Osteocyte (in vitro differentiated cells): ENCODE data around the gene NAALAD2. TPM values are rescaled to one million over a fixed set of nuclear protein-coding genes. Genes with fewer than 3 reads are reported as not detected.

Experiments
- DNase-seq: peaks from one replicate; pipeline ENCODE4 v3.0.0; 2021; ENCODE audit warnings: mixed read lengths; ENCODE audit not compliant: unreplicated experiment; ENCODE audit errors: extremely low spot score
- H3K27ac Mint-ChIP-seq: one replicate; pipeline ENCODE4 v1.8.0; 2021; ENCODE audit warnings: mild to moderate bottlenecking, mixed read lengths; ENCODE audit not compliant: unreplicated experiment
- H3K27me3 Mint-ChIP-seq: one replicate; pipeline ENCODE4 v1.8.0; 2021; ENCODE audit warnings: mixed read lengths; ENCODE audit not compliant: unreplicated experiment
- H3K36me3 Mint-ChIP-seq: one replicate; pipeline ENCODE4 v1.8.0; 2021; ENCODE audit warnings: mixed read lengths; ENCODE audit not compliant: unreplicated experiment
- H3K4me1 Mint-ChIP-seq: one replicate; pipeline ENCODE4 v1.8.0; 2021; ENCODE audit warnings: mixed read lengths; ENCODE audit not compliant: unreplicated experiment
- H3K4me3 Mint-ChIP-seq: one replicate; pipeline ENCODE4 v1.8.0; 2021; ENCODE audit warnings: mild to moderate bottlenecking, moderate library complexity, mixed read lengths; ENCODE audit not compliant: unreplicated experiment
- H3K9me3 Mint-ChIP-seq: one replicate; pipeline ENCODE4 v1.8.0; 2021; ENCODE audit warnings: mixed read lengths; ENCODE audit not compliant: unreplicated experiment
- total RNA-seq: library from RNA; stranded (reverse); gene quantifications from 2 replicates; pipeline ENCODE4 v1.2.1, GENCODE V29; 2021
- TF ChIP-seq, protein P1 (sequence below): fragments of 200-600 bp; sonication (generic); IDR thresholded peaks from 2 replicates; pipeline ENCODE4 v1.5.0; 2021; ENCODE audit warnings: antibody characterized with exemption, mild to moderate bottlenecking, moderate library complexity

The NAALAD2 gene
- total RNA-seq, 1 donor from 2014 or later = 5.5 TPM

DNA sequence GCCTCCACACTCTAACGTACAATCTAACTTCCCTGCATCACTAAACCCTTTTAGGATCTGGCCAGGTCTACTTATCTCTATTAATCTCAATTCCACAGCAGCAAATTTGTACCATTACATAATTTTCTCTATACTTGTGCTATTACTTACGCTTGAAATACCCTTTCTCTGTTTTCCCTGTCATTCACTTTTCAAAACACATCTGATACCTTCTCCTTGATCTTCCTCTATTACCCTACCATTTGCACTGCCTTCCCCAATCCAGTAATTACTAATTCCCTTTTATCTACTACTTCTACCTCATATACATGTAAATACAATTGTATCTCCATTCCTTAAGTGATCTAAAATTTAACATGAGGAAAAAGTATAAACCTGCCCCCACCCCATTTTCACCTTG is 74.4 kb downstream of the NAALAD2 start:
- peaks cover 28% of the 10 kb centered on the region for H3K36me3 Mint-ChIP-seq
- H3K27me3 Mint-ChIP-seq = no peaks in the 10 kb centered on the region
- no peak overlapping the region for H3K27ac Mint-ChIP-seq
- DNase-seq = no peak
- no peaks in the 10 kb centered on the region for H3K9me3 Mint-ChIP-seq
- peaks cover 12% of the 10 kb centered on the region for H3K4me1 Mint-ChIP-seq
- TF ChIP-seq, protein P1, sequence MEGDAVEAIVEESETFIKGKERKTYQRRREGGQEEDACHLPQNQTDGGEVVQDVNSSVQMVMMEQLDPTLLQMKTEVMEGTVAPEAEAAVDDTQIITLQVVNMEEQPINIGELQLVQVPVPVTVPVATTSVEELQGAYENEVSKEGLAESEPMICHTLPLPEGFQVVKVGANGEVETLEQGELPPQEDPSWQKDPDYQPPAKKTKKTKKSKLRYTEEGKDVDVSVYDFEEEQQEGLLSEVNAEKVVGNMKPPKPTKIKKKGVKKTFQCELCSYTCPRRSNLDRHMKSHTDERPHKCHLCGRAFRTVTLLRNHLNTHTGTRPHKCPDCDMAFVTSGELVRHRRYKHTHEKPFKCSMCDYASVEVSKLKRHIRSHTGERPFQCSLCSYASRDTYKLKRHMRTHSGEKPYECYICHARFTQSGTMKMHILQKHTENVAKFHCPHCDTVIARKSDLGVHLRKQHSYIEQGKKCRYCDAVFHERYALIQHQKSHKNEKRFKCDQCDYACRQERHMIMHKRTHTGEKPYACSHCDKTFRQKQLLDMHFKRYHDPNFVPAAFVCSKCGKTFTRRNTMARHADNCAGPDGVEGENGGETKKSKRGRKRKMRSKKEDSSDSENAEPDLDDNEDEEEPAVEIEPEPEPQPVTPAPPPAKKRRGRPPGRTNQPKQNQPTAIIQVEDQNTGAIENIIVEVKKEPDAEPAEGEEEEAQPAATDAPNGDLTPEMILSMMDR = no peak
- H3K4me3 Mint-ChIP-seq = no peak overlapping the region

DNA sequence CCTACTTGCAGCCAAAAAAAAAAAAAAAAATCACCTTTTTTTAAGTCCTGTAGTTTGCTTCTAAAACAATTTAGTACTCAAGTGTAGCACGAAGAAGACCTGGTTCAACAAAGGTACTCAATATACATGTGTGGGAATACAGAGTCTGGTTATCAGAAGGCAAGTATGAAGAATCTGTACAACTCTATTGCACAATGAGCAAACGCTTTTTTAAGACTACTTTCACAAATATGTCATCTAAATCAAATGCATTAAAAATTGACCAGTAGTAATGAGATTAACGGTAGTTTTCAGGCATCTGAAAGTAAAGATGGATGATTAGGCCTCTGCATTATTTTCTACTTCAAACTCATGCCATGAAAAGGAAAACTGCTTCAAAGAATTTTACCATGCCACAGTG is 78.9 kb downstream of the NAALAD2 start:
- H3K4me3 Mint-ChIP-seq = no peak overlapping the region
- no peak for DNase-seq
- H3K4me1 Mint-ChIP-seq = peaks cover 15% of the 10 kb centered on the region
- H3K9me3 Mint-ChIP-seq = no peaks in the 10 kb centered on the region
- no peaks in the 10 kb centered on the region for H3K27me3 Mint-ChIP-seq
- H3K36me3 Mint-ChIP-seq = peaks cover 28% of the 10 kb centered on the region
- TF ChIP-seq, protein P1 = no peak
- no peak overlapping the region for H3K27ac Mint-ChIP-seq

DNA sequence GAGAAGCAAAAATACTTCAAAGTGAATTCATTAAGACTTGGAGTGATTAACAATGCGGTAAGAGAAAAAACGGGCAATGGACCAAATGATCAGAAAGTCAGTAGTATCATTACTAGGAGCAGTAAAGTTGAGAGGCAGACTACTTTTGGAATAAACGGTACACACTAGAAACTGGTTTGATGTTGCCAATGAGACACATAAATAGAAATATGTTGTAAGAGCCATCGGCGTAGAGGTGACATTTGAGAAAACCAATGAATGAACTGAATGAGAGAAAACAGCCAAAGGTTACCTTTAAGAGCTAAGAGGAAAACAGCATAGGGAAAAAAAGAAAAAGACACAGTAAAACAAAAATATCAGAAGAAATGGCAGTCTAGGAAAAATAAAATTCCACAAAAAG is 82.1 kb downstream of the NAALAD2 start:
- peaks cover 38% of the 10 kb centered on the region for H3K4me1 Mint-ChIP-seq
- peaks cover 17% of the 10 kb centered on the region for H3K36me3 Mint-ChIP-seq
- H3K27me3 Mint-ChIP-seq = no peaks in the 10 kb centered on the region
- TF ChIP-seq, protein P1 = no peak
- no peaks in the 10 kb centered on the region for H3K9me3 Mint-ChIP-seq
- no peak for DNase-seq
- peak overlapping the region; percentile 11 for H3K27ac Mint-ChIP-seq
- H3K4me3 Mint-ChIP-seq = no peak overlapping the region

DNA sequence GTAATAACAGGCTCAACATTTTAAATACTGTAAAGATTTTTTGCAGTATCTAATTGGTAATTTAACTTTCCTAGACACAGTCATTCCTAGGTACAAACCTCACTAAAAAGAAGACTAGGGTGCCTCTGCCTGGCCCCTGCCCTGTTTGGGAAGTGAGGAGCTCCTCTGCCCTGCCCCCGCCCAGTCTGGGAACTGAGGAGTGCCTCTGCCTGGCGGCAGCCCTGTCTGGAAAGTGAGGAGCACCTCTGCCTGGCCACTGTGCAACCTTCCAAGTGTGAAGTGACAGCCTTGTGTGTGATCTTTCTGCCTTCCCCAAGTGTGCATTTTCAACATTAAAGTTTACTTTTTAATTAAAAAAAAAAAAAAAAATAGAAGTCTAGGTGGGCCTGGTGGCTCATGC is 84.1 kb downstream of the NAALAD2 start:
- TF ChIP-seq, protein P1 = no peak
- no peak overlapping the region for H3K4me3 Mint-ChIP-seq
- no peaks in the 10 kb centered on the region for H3K27me3 Mint-ChIP-seq

DNA sequence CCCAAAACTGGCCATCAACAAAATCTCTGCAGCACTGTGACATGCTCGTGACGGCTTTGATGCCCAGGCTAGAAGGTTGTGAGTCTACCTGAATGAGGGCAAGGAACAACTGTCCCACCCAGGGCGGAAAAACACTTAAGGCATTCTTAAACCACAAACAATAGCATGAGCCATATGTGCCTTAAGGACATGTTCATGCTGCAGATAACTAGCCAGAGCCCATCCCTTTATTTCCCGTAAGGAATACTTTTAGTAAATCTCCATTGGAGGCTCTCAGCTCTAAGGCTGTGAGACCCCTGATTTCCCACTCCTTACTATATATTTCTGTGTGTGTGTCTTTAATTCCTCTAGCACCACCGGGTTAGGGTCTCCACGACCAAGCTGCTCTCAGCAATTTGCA is 85.0 kb downstream of the NAALAD2 start:
- Mint-ChIP-seq H3K4me1 (peaks cover 53% of the 10 kb centered on the region), H3K27ac (no peak overlapping the region), H3K36me3 (peaks cover 3% of the 10 kb centered on the region), H3K4me3 (no peak overlapping the region), H3K9me3 (no peaks in the 10 kb centered on the region), H3K27me3 (no peaks in the 10 kb centered on the region)
- TF ChIP-seq, protein P1 = no peak
- no peak for DNase-seq

More for the DNA sequence above, 84.1 kb downstream of the NAALAD2 start:
- Mint-ChIP-seq H3K9me3 (no peaks in the 10 kb centered on the region), H3K36me3 (peaks cover 4% of the 10 kb centered on the region), H3K27ac (no peak overlapping the region), H3K4me1 (peaks cover 47% of the 10 kb centered on the region)
- no peak for DNase-seq
